ENCODE data around the gene PRKCE.

GRCh38 chr2:45951025-45951727 is 299.7 kb downstream of the PRKCE start:
- TF ChIP-seq POLR2AphosphoS5 (IDR thresholded peaks at IDR 0.05), result no peak
- no peak for TF ChIP-seq CTCF (IDR thresholded peaks at IDR 0.05)
- no peak for TF ChIP-seq EP300 (IDR thresholded peaks at IDR 0.05)
- no peak for TF ChIP-seq POLR2A (IDR thresholded peaks at IDR 0.05)
